ENCODE data around the gene TSPYL2. TPM values are rescaled to one million over a fixed set of nuclear protein-coding genes. Genes with fewer than 3 reads are reported as not detected.

TSPYL2 gene
- total RNA-seq: 10 to 100 TPM; 14.9 to 66.1 (median 31.3) TPM

- in situ Hi-C loops (cut with MboI; ENCODE audit: low pct_unique_long_range_greater_than_20kb in 2 of 9, low sequenced_read_pairs in 9 of 9, unreplicated experiment in 9 of 9): no loop called here
- peak; percentile 87 to 93 (median 90) for ATAC-seq (replicated peaks in 6 of 8)
- peak within 1 kb of the TSS; percentile 85 for H3K27ac ChIP-seq
- peaks cover 2 to 15% of the 10 kb centered on the region in 2 donors for H3K4me1 ChIP-seq (replicated peaks in 1 of 2)
- peak within 1 kb of the TSS; percentile 60 to 97 (median 83) for H3K4me3 ChIP-seq
- 0 to 38% methylated on average over 5 to 9 of the region's 86 CpGs; no CpG with 5 or more reads in 8 of the 10 experiments for WGBS, 10 experiments
Measured at GRCh38 chrX:53081925-53082772, at the start of gene TSPYL2. TSPYL2 (plus strand) TSS chrX:53082367; CDS start chrX:53082499, 132 bp downstream.

- in situ Hi-C loops (cut with MboI; ENCODE audit: low pct_unique_long_range_greater_than_20kb in 2 of 9, low sequenced_read_pairs in 9 of 9, unreplicated experiment in 9 of 9): no loop called here
- H3K27ac ChIP-seq: no peak overlapping the region
- ATAC-seq (replicated peaks in 6 of 8): no peak
- 29 to 83% (median 42%) methylated on average over 3 to 5 of the region's 5 CpGs; no CpG with 5 or more reads in 6 of the 10 experiments for WGBS, 10 experiments
- peaks cover 2 to 5% of the 10 kb centered on the region in 2 donors for H3K4me1 ChIP-seq (replicated peaks in 1 of 2)
- no peak overlapping the region for H3K4me3 ChIP-seq
Measured at GRCh38 chrX:53036149-53036548, 46.0 kb upstream of the TSPYL2 start.

GRCh38 chrX:53039236-53039635 is 42.9 kb upstream of the TSPYL2 start:
- ATAC-seq (replicated peaks in 6 of 8): no peak
- Histone ChIP-seq H3K4me1 (replicated peaks in 1 of 2) (no peaks in the 10 kb centered on the region), H3K4me3 (no peak overlapping the region), H3K27ac (no peak overlapping the region)
- in situ Hi-C loops (cut with MboI; ENCODE audit: low pct_unique_long_range_greater_than_20kb in 2 of 9, low sequenced_read_pairs in 9 of 9, unreplicated experiment in 9 of 9): no loop called here
- 0 to 70% (median 48%) methylated on average over 1 to 4 of the region's 4 CpGs; no CpG with 5 or more reads in 7 of the 10 experiments for WGBS, 10 experiments

- ATAC-seq (replicated peaks in 6 of 8): no peak
- in situ Hi-C loops (cut with MboI; ENCODE audit: low pct_unique_long_range_greater_than_20kb in 2 of 9, low sequenced_read_pairs in 9 of 9, unreplicated experiment in 9 of 9): no loop called here
- Histone ChIP-seq H3K27ac (no peak overlapping the region), H3K4me3 (no peak overlapping the region), H3K4me1 (replicated peaks in 1 of 2) (peaks cover 3 to 7% of the 10 kb centered on the region in 2 donors)
- WGBS, 10 experiments: 33 to 100% (median 63%) methylated on average over 2 to 5 of the region's 5 CpGs; no CpG with 5 or more reads in 5 of the 10 experiments
Measured at GRCh38 chrX:53044995-53045394, 37.2 kb upstream of the TSPYL2 start.

GRCh38 chrX:53047228-53047627 is 34.9 kb upstream of the TSPYL2 start:
- Histone ChIP-seq H3K4me1 (replicated peaks in 1 of 2) (peaks cover 7 to 9% of the 10 kb centered on the region in 2 donors), H3K4me3 (no peak overlapping the region), H3K27ac (no peak overlapping the region)
- WGBS, 10 experiments: 78 to 100% (median 100%) methylated on average over 1 to 4 of the region's 6 CpGs; no CpG with 5 or more reads in 7 of the 10 experiments
- ATAC-seq (replicated peaks in 6 of 8): no peak
- in situ Hi-C loops (cut with MboI; ENCODE audit: low pct_unique_long_range_greater_than_20kb in 2 of 9, low sequenced_read_pairs in 9 of 9, unreplicated experiment in 9 of 9): no loop called here

GRCh38 chrX:53048169-53049126 is 33.7 kb upstream of the TSPYL2 start, which contains the start of gene GPR173:
GPR173 (plus strand) TSS chrX:53048789; CDS start chrX:53076622, 27,833 bp downstream.
- H3K27ac ChIP-seq: peak within 1 kb of the TSS; percentile 99
- H3K4me1 ChIP-seq (replicated peaks in 1 of 2): peaks cover 7 to 16% of the 10 kb centered on the region in 2 donors
- peak within 1 kb of the TSS; percentile 88 to 99 (median 93) for H3K4me3 ChIP-seq
- 17% methylated on average over 1 of the region's 38 CpGs; no CpG with 5 or more reads in 9 of the 10 experiments for WGBS, 10 experiments
- in situ Hi-C loops (cut with MboI; ENCODE audit: low pct_unique_long_range_greater_than_20kb in 2 of 9, low sequenced_read_pairs in 9 of 9, unreplicated experiment in 9 of 9): no loop called here
- ATAC-seq (replicated peaks in 6 of 8): peak; percentile 82 to 94 (median 92)

- H3K4me1 ChIP-seq (replicated peaks in 1 of 2): peaks cover 7 to 20% of the 10 kb centered on the region in 2 donors
- peak overlapping the region; percentile 88 to 99 (median 93) for H3K4me3 ChIP-seq
- ATAC-seq (replicated peaks in 6 of 8): peak in 3 of 8 experiments; percentile 4 to 9 (median 5)
- in situ Hi-C loops (cut with MboI; ENCODE audit: low pct_unique_long_range_greater_than_20kb in 2 of 9, low sequenced_read_pairs in 9 of 9, unreplicated experiment in 9 of 9): no loop called here
- H3K27ac ChIP-seq: peak overlapping the region; percentile 99
- no CpG with 5 or more reads among the region's 8 CpGs for WGBS, 10 experiments
Measured at GRCh38 chrX:53049127-53049517, 33.0 kb upstream of the TSPYL2 start.

- Histone ChIP-seq H3K27ac (no peak overlapping the region), H3K4me1 (replicated peaks in 1 of 2) (peaks cover 7 to 20% of the 10 kb centered on the region in 2 donors), H3K4me3 (peak overlapping the region; percentile 88 to 99 (median 93))
- no peak for ATAC-seq (replicated peaks in 6 of 8)
- in situ Hi-C loops (cut with MboI; ENCODE audit: low pct_unique_long_range_greater_than_20kb in 2 of 9, low sequenced_read_pairs in 9 of 9, unreplicated experiment in 9 of 9): no loop called here
- 80% methylated on average over 1 of the region's 6 CpGs; no CpG with 5 or more reads in 9 of the 10 experiments for WGBS, 10 experiments
Measured at GRCh38 chrX:53050841-53051240, 31.3 kb upstream of the TSPYL2 start.

GRCh38 chrX:53055244-53055849 is 26.8 kb upstream of the TSPYL2 start:
- Histone ChIP-seq H3K4me3 (no peak overlapping the region), H3K4me1 (replicated peaks in 1 of 2) (peaks cover 4 to 13% of the 10 kb centered on the region in 2 donors), H3K27ac (no peak overlapping the region)
- 58 to 100% (median 75%) methylated on average over 1 to 6 of the region's 6 CpGs; no CpG with 5 or more reads in 4 of the 10 experiments for WGBS, 10 experiments
- in situ Hi-C loops (cut with MboI; ENCODE audit: low pct_unique_long_range_greater_than_20kb in 2 of 9, low sequenced_read_pairs in 9 of 9, unreplicated experiment in 9 of 9): no loop called here
- no peak for ATAC-seq (replicated peaks in 6 of 8)

- Histone ChIP-seq H3K27ac (no peak overlapping the region), H3K4me3 (no peak overlapping the region), H3K4me1 (replicated peaks in 1 of 2) (peaks cover 0 to 13% of the 10 kb centered on the region in 2 donors)
- in situ Hi-C loops (cut with MboI; ENCODE audit: low pct_unique_long_range_greater_than_20kb in 2 of 9, low sequenced_read_pairs in 9 of 9, unreplicated experiment in 9 of 9): no loop called here
- WGBS, 10 experiments: 43 to 70% methylated on average over 1 to 2 of the region's 5 CpGs; no CpG with 5 or more reads in 8 of the 10 experiments
- ATAC-seq (replicated peaks in 6 of 8): no peak
Measured at GRCh38 chrX:53056292-53056691, 25.9 kb upstream of the TSPYL2 start.

GRCh38 chrX:53065104-53065503 is 17.1 kb upstream of the TSPYL2 start:
- Histone ChIP-seq H3K4me3 (no peak overlapping the region), H3K4me1 (replicated peaks in 1 of 2) (no peaks in the 10 kb centered on the region), H3K27ac (no peak overlapping the region)
- in situ Hi-C loops (cut with MboI; ENCODE audit: low pct_unique_long_range_greater_than_20kb in 2 of 9, low sequenced_read_pairs in 9 of 9, unreplicated experiment in 9 of 9): no loop called here
- ATAC-seq (replicated peaks in 6 of 8): no peak
- 33 to 100% (median 40%) methylated on average over 1 of the region's 1 CpG; no CpG with 5 or more reads in 7 of the 10 experiments for WGBS, 10 experiments

GRCh38 chrX:53071064-53071463 is 11.1 kb upstream of the TSPYL2 start:
- Histone ChIP-seq H3K27ac (no peak overlapping the region), H3K4me3 (no peak overlapping the region), H3K4me1 (replicated peaks in 1 of 2) (peaks cover 10 to 13% of the 10 kb centered on the region in 2 donors)
- WGBS, 10 experiments: 22 to 80% (median 68%) methylated on average over 1 to 10 of the region's 10 CpGs; no CpG with 5 or more reads in 7 of the 10 experiments
- no peak for ATAC-seq (replicated peaks in 6 of 8)
- in situ Hi-C loops (cut with MboI; ENCODE audit: low pct_unique_long_range_greater_than_20kb in 2 of 9, low sequenced_read_pairs in 9 of 9, unreplicated experiment in 9 of 9): no loop called here

Data from motor neuron (in vitro differentiated cells).